GM18519 (cell line): ENCODE measurements around the gene SNRNP70.
A peak's percentile ranks its signal among the peaks of the same experiment; 100 is the strongest.
"Not testable (repeated sequence)": the region's sequence is repeated elsewhere in the genome, so short reads cannot be mapped to it uniquely, and the experiment has no call there.

Experiments
- ATAC-seq: cut with Tn5 transposase; IDR thresholded peaks from one replicate; pipeline ENCODE4 v1.9.1; 2021; ENCODE audit warnings: mild to moderate bottlenecking, moderate library complexity; ENCODE audit not compliant: unreplicated experiment, low FRiP score

Gene SNRNP70, protein sequence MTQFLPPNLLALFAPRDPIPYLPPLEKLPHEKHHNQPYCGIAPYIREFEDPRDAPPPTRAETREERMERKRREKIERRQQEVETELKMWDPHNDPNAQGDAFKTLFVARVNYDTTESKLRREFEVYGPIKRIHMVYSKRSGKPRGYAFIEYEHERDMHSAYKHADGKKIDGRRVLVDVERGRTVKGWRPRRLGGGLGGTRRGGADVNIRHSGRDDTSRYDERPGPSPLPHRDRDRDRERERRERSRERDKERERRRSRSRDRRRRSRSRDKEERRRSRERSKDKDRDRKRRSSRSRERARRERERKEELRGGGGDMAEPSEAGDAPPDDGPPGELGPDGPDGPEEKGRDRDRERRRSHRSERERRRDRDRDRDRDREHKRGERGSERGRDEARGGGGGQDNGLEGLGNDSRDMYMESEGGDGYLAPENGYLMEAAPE

DNA sequence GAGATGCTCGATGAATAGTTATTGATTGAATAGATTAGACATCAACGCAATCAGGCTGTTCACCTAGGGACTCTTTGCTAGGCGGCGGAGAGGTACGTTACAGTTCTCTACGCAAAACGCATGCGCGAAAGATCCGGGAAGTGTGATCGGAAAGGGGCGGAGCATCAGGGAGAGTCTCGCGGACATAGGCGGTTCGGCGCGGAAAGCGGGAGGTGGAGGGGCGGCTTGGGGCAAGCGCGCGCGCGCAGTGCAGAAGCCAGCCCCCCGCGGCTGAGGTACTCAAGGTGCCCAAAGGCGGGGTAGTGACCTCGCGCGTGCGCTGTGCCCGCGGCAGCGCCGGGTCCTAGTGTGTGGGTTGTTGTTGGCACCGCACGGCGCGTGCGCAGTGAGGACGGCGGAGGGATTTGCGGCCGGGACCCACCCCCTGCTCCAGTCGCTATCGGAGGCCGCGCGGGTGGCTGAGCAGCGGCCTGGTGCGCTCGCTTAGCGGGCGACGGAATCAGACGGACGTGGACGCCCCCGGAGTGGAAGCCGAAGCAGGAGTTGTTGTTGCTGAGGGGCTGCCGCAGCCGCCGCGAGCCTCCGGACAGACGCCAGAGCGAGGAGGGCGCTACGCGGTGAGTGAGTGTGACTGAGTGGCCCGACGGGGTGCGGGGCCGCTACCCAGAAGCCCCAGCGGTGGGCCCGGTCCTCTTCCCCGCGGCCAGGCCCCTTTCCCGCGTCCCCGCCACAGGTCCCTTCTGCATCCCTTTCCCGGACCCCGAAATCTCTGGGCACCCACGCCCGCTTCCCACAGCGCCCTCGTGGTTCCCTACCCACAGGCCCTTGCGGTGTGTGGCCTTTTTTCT, at the start of gene SNRNP70:
TSS of gene SNRNP70 (plus strand) at position 432 of the 848 bp plus-strand sequence. CDS start 964 bp downstream, outside the sequence.
- peak; percentile 79 for ATAC-seq

DNA sequence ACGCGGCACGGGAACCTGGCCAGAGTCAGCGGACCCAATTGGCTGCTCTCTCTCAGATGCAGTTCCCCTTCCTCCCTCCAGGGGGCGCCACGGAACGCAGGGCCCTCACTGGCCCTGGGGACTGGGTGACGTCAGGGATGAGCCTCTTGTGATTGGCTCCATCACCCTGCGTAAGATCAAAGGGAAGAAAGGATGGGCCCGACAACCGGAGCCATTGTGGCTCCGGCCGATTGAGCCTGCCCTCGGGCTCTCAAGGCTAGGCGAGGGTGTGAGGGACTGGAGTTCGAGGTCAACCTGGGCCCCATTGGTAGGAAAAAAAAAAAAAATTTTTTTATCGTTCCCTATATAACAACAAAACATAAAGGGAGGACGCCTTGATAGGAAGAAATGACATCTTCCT, 48.4 kb upstream of the SNRNP70 start, which contains the start of gene CGB1:
TSS of gene CGB1 (minus strand) at position 81 of the 400 bp plus-strand sequence. CDS start 184 bp downstream, outside the sequence.
- ATAC-seq, result not testable (repeated sequence)

DNA sequence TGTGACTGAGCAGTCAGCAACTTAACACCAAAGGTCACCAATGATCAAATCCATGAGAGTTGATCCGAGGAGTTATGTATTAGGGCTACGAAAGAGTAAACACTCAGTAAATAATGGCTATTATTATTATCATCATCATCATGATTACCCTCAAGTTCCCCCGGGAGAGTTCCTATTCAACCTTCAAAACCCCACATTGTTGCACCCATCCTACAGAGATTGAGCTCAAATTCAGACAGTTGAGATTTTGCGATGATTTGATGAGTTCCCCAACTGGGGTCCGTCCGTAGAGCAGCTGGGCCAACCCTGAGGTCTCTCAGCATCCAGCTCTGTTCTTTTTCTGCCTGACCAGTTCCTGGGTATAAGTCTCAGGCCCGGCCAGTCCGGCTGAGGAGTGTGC, 47.1 kb upstream of the SNRNP70 start:
- not testable (repeated sequence) for ATAC-seq

DNA sequence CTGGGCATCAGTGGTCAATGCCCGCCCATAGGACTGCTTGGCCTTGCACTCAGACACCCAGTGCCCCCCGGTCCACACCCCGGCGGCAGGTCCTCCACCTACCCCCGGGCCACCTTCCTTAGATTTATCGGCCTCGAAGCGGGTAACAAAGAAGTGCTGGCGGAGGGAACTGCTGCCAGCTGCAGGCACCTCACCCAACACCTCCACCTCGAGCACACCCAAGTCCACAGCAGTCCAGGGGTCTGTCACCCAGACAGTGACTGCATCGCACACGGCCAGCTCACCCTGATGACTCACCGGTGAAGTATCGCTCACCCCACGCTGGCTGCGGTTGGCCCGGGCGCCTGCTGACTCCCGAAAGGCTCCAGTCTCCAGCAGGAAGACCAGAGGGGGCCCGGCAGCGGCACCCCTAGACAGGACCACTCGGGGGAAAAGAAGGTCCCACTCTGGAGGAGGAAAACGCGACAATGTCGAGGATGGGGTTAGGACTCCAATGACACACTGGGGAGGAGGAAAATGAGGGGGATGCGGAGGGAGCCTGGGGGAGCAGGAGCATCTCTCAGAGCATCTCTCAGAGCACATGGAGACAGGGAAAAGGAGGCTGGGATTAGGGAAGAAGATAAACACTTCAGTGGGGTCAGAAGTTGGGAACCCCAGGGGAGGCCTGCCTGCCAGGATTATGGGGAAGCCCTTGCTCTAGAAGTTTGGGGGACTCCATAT, 46.5 kb upstream of the SNRNP70 start:
- ATAC-seq, result not testable (repeated sequence)

DNA sequence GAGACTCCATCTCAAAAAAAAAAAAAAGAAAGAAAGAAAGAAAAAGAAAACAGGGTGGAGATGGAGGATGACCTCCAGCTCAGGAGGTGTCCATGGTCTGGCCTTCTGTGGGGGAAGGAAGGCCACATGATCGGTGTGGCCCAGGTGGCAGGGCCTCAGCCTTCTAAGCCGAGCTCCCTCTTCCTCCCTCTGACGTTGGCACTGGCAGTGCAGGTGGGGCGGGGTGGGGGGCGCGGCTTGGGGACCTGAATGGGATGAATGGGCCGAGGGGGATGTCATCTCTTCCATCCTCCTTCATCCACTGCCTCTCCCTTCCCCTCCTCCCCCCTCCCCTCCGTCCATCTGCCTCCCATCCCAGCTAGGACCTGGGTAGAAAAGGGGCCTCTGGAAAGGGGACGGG, 45.5 kb upstream of the SNRNP70 start:
- ATAC-seq, result not testable (repeated sequence)

DNA sequence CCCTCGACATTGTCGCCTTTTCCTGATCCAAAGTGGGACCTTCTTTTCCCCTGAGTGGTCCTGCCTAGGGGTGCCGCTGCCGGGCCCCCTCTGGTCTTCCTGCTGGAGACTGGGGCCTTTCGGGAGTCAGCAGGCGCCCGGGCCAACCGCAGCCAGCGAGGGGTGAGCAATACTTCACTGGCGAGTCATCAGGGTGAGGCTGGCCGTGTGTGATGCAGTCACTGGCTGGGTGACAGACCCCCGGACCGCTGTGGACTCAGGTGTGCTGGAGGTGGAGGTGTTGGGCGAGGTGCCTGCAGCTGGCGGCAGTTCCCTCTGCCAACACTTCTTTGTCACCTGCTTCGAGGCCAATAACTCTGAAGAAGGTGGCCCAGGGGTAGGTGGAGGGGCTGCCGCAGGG, 43.1 kb upstream of the SNRNP70 start:
- no peak for ATAC-seq

DNA sequence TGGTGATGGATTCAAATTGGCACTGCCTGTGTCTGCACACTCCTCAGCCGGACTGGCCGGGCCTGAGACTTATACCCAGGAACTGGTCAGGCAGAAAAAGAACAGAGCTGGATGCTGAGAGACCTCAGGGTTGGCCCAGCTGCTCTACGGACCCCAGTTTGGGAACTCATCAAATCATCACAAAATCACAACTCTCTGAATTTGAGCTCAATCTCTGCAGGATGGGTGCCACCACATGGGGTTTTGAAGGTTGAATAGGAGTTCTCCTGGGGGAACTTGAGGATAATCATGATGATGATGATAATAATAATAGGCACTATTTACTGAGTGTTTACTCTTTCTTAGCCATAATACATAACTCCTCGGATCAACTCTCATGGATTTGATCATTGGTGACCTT, 42.6 kb upstream of the SNRNP70 start:
- ATAC-seq, result not testable (repeated sequence)

DNA sequence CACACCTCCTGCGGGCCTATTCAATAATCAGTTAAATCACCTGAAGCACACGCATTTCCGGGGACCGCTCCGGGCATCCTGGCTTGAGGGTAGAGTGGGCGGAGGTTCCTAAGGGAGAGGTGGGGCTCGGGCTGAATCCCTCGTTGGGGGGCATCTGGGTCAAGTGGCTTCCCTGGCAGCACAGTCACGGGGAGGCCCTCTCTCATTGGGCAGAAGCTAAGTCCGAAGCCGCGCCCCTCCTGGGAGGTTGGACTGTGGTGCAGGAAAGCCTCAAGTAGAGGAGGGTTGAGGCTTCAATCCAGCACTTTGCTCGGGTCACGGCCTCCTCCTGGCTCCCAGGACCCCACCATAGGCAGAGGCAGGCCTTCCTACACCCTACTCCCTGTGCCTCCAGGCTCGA, 41.7 kb upstream of the SNRNP70 start, which contains the start of gene CGB5:
TSS of gene CGB5 (plus strand) at position 301 of the 400 bp plus-strand sequence. CDS start 362 bp downstream, outside the sequence.
- not testable (repeated sequence) for ATAC-seq

DNA sequence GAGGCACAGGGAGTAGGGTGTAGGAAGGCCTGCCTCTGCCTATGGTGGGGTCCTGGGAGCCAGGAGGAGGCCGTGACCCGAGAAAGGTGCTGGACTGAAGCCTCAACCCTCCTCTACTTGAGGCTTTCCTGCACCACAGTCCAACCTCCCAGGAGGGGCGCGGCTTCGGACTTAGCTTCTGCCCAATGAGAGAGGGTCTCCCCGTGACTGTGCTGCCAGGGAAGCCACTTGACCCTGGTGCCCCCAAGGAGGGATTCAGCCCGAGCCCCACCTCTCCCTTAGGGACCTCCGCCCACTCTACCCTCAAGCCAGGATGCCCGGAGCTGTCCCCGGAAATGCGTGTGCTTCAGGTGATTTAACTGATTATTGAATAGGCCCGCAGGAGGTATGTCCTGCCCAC, 36.2 kb upstream of the SNRNP70 start, which contains the start of gene CGB8:
TSS of gene CGB8 (minus strand) at position 101 of the 400 bp plus-strand sequence. CDS start 372 bp downstream, outside the sequence.
- ATAC-seq, result not testable (repeated sequence)

DNA sequence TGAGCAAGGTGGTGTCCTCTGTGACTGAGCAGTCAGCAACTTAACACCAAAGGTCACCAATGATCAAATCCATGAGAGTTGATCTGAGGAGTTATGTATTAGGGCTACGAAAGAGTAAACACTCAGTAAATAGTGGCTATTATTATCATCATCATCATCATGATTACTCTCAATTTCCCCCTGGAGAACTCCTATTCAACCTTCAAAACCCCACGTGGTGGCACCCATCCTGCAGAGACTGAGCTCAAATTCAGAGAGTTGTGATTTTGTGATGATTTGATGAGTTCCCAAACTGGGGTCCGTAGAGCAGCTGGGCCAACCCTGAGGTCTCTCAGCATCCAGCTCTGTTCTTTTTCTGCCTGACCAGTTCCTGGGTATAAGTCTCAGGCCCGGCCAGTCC, 35.4 kb upstream of the SNRNP70 start:
- not testable (repeated sequence) for ATAC-seq

DNA sequence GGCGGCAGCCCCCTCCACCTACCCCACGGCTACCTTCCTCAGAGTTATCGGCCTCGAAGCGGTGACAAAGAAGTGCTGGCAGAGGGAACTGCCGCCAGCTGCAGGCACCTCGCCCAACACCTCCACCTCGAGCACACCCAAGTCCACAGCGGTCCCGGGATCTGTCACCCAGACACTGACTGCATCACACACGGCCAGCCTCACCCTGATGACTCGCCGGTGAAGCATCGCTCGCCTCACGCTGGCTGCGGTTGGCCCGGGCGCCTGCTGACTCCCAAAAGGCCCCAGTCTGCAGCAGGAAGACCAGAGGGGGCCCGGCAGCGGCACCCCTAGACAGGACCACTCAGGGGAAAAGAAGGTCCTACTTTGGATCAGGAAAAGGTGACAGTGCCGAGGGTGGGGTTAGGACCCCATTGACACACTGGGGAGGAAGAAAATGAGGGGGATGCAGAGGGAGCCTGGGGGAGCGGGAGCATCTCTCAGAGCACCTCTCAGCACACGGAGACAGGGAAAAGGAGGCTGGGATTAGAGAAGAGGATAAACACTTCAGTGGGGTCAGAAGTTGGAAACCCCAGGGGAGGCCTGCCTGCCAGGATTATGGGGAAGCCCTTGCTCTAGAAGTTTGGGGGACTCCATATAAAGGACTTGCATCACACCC, 34.7 kb upstream of the SNRNP70 start:
- ATAC-seq, result not testable (repeated sequence)

DNA sequence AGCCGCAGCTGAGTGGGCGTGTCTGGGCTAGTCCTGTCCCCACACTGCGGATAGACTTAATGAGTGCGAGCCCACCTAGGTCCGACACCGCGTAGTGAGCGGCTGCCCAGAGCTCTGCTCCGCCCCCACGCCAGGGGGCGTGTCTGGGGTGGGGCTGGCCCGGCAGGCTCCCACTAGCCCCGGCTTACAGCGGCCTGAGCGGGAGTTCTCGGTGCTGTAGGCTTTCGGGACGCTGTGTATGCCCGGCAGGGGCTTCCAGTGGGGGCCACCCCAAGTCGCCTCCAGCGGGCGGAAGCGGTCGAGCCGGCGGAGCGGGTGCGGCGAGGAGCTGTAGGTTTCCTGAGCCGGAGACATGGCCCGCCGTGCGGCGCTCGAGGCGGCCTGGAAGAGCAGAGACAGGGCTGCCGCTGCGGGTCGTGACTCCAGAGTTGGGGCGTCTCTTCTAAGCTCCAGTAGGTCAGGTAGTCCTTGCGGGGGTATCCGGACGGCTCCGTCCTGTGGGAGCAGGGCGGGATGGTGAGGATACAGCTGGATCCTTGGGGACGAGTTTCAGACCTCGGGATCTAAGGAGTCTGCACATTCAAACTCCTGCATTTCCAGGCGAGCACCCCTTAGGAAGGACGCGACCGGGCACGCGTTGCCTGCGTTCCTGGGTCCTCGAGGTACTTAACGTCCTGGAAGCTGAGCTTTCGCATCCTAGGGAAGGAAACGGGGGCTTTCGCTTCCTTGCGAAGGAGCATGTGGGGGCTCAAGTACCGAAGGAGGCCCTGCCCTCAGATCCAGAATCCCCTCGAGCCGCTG, 28.9 kb upstream of the SNRNP70 start:
- ATAC-seq, result no peak

DNA sequence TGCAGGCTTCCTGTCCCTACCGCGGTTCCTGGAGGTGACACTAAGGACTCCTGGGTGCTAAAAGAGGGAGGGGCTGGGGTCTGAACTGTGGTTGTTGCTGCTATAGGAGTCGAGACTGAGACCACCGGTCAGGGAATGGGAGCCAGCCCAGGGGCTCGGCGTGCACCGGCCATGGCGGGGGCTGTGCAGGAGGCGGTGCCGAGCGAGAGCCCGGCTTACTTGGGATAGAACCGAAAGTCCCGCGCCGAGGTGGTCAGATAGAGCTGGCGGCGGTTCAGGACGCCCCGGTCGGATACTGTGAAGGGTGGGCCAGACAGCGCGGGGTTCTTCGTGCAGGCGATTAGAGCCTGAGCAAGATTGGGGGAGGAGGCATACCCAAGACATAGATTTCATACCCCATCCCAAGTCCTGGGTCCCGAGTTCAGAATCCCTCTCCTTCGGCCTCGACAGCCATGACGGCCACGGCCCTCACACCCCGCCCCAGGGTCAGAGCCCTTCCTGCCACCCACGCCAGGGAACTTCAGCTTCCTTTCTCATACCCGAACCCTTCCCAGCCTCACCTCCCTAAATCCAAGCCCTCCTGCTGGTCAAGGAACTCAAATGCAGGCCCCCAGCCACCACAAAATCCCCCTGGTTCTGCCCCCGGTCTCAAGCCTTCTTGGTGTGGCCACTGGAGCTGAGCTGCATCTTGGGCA, 28.2 kb upstream of the SNRNP70 start:
- ATAC-seq, result not testable (repeated sequence)

DNA sequence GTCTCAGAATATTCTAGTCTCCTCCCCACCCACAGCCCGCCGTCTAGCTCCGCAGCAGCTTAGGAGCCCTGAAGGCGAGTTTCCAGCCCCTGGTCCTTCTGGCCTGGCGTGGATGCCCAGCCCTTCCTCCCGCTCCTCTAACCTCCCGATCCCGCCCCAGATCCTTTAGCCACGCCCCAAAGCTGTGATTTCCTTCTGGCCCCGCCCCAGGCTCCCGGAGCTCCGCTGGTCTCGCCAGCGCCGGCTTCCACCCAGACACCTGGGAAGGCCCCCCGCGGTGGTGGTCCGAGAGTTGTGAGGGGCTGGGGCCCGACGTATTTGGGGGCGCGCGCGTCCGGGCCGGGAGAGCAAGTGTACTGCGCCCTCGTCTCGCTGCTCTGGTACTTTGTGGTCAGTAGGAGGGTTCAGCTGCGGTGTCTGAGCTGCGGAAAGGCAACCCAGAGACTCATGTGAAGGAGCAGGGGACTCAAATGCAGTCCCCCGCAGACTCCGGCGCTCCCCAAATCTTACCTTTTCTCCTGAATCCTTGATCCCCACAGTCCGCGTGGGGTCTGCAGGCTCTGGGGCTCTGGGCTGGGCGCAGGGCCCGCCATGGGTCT, 27.5 kb upstream of the SNRNP70 start, which contains the start of gene CGB7:
TSS of gene CGB7 (minus strand) at position 114 of the 599 bp plus-strand sequence. CDS start 2,374 bp downstream, outside the sequence.
- no peak for ATAC-seq

DNA sequence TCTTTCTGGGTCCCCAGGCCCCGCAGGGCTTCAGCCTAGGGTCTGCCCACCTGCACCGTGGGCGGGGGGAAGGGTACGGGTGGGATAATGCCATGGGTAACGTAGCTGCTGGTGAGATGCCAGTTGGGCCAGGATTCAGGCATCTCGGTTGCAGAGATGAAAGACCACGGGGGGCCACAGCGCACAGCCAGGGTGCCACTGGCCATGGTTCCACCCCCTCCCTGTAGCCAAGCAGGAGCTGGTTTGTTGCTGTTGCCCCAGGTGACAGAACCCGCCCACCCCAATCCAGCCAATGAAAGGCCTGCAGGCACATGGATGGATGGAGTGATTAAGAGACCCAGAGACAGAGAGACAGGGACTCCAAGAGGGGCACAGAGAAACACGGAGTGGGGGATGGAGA, 26.7 kb upstream of the SNRNP70 start:
- ATAC-seq, result no peak

DNA sequence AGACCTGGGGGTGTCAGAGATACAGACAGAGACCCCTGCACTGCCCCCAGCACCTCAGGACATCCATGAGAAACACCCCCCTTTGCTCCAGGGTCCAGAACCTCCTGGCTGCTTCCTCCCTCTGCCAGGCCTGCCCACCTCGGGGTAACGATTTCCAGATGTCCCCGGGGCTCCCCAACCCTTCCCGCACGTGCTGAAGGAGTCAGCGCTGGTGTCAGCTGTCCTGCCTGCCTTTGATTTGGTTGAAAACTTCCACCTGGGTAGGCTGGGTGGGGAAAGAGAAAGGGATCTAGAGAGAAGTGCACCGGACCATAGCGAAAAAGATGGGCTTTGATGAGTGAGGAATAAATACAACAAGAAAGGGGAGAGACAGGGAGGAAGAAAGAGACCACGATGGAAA, 26.2 kb upstream of the SNRNP70 start:
- no peak for ATAC-seq

DNA sequence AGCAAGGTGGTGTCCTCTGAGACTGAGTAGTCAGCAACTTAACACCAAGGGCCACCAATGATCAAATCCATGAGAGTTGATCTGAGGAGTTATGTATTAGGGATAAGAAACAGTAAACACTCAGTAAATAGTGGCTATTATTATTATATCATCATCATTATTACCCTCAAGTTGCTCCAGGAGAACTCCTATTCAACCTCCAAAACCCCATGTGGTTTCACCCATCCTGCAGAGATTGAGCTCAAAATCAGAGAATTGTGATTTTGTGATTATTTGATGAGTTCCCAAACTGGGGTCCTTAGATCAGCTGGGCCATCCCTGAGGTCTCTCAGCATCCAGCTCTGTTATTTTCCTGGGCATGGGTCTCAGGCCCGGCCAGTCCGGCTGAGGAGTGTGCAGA, 24.3 kb upstream of the SNRNP70 start:
- no peak for ATAC-seq

DNA sequence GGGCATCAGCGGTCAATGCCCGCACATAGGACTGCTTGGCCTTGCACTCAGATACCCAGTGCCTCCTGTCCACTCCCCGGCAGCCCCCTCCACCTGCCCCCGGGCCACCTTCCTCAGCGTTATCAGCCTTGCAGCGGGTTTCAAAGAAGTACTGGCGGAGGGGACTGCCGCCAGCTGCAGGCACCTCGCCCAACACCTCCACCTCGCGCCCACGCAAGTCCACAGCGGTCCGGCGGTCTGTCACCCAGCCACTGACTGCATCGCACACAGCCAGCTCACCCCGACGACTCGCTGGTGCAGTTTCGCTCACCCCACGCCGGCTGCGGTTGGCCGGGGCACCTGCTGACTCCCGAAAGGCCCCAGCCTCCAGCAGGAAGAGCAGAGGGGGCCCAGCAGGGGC, 23.8 kb upstream of the SNRNP70 start:
- no peak for ATAC-seq
